HCT116 (cell line): ENCODE data around the gene BABAM2. TPM values are rescaled to one million over a fixed set of nuclear protein-coding genes. Genes with fewer than 3 reads are reported as not detected.

Source experiments
- ATAC-seq: fragments of 200-7000 bp; cut with Tn5 transposase; 2 replicates; pipeline ENCODE4 v1.9.1; 2020; ENCODE audit warnings: mild to moderate bottlenecking, moderate library complexity
- BruUV-seq: library from RNA; stranded (reverse); fragments of 400-500 nt; replicated peaks from 2 replicates; lab custom pipeline; 2021; lab: Mats Ljungman, UMichigan
- CTCF ChIA-PET: fragments of 300-600 bp; sonication (Branson Sonifier 250); formaldehyde crosslinking; loops from one replicate; lab custom pipeline; 2021; ENCODE audit warnings: antibody characterized with exemption; lab: Charles Lee
- POLR2A ChIA-PET: fragments of 300-600, 350-600 bp; sonication (Branson Sonifier 250); formaldehyde crosslinking; loops from one replicate; lab custom pipeline; 2021; ENCODE audit warnings: antibody characterized with exemption; lab: Charles Lee
- RAD21 ChIA-PET, 2 experiments: fragments of 300-600 bp; sonication (Branson Sonifier 250); formaldehyde crosslinking; loops; one replicate each; lab custom pipeline; 2023; ENCODE audit warnings: low total read pairs in 2 of 2; ENCODE audit not compliant: uncharacterized antibody in 2 of 2, unreplicated experiment in 2 of 2, low non-redundant PET in 1 of 2; lab: Charles Lee
- DNase-seq: peaks from one replicate; pipeline ENCODE4 v3.0.0-alpha.2; 2010; ENCODE audit warnings: low read depth, low spot score
- H2AFZ ChIP-seq: fragments of 200-600 bp; shearing (Covaris generic), sonication (generic); 2 replicates; pipeline ENCODE4 v1.6.1; 2017; ENCODE audit warnings: low read depth, mixed run types, mixed read lengths, antibody characterized with exemption, low read length; ENCODE audit not compliant: poor library complexity, severe bottlenecking
- H3K27ac ChIP-seq: 2 replicates; pipeline ENCODE4 v1.5.1; 2012; ENCODE audit warnings: low read depth, low read length
- H3K27me3 ChIP-seq: fragments of 200-600 bp; sonication (generic); 2 replicates; pipeline ENCODE4 v1.6.1; 2016; ENCODE audit warnings: mixed run types, low read length, mixed read lengths; ENCODE audit not compliant: insufficient read depth
- H3K36me3 ChIP-seq, 2 experiments: fragments of 200-500 bp in 1 of 2; fragments of 200-600 bp in 1 of 2; sonication (Bioruptor generic) in 1 of 2; sonication (generic) in 1 of 2; 2 replicates each; pipeline versions ENCODE4 v1.5.1 to v1.6.1; 2014 to 2016; ENCODE audit warnings: low read length in 2 of 2, inconsistent platforms in 1 of 2, mixed read lengths in 1 of 2, mixed run types in 1 of 2; ENCODE audit not compliant: insufficient read depth in 2 of 2, control insufficient read depth in 1 of 2
- H3K4me1 ChIP-seq, 2 experiments: fragments of 200-600 bp in 1 of 2; sonication (generic) in 1 of 2; 2 replicates each; pipeline versions ENCODE4 v1.5.1 to v1.6.1; 2012 to 2017; ENCODE audit warnings: low read length in 2 of 2, inconsistent platforms in 1 of 2, mild to moderate bottlenecking in 1 of 2, mixed read lengths in 1 of 2, mixed run types in 1 of 2, moderate library complexity in 1 of 2; ENCODE audit not compliant: insufficient read depth in 2 of 2, control insufficient read depth in 1 of 2
- H3K4me2 ChIP-seq: fragments of 200-600 bp; sonication (generic); 2 replicates; pipeline ENCODE4 v1.6.1; 2017; ENCODE audit warnings: mixed run types, low read length, mixed read lengths
- H3K4me3 ChIP-seq, 2 experiments: fragments of 200-600 bp in 1 of 2; sonication (generic) in 1 of 2; replicated peaks in 1 of 2; 2 replicates each; pipeline ENCODE4 v1.5.1; 2011 to 2016; ENCODE audit warnings: low read length in 2 of 2, control low read depth in 1 of 2, low read depth in 1 of 2, mild to moderate bottlenecking in 1 of 2, mixed read lengths in 1 of 2, mixed run types in 1 of 2
- H3K79me2 ChIP-seq: fragments of 200-600 bp; sonication (generic); 2 replicates; pipeline ENCODE4 v1.6.1; 2017; ENCODE audit warnings: mild to moderate bottlenecking, mixed run types, low read length, moderate library complexity, mixed read lengths; ENCODE audit not compliant: insufficient read depth
- H3K9ac ChIP-seq: fragments of 200-600 bp; sonication (generic); 2 replicates; pipeline ENCODE4 v1.6.1; 2016; ENCODE audit warnings: low read length, mixed read lengths
- H3K9me2 ChIP-seq: fragments of 200-600 bp; sonication (generic), shearing (Covaris generic); 2 replicates; pipeline ENCODE4 v1.6.1; 2017; ENCODE audit warnings: mixed run types, mild to moderate bottlenecking, moderate library complexity; ENCODE audit not compliant: insufficient read depth
- H3K9me3 ChIP-seq, 2 experiments: fragments of 200-500 bp in 1 of 2; fragments of 200-600 bp in 1 of 2; sonication (Bioruptor generic) in 1 of 2; sonication (generic) in 1 of 2; 2 replicates each; pipeline ENCODE4 v1.6.1; 2014 to 2017; ENCODE audit warnings: low read length in 2 of 2, mixed read lengths in 2 of 2, inconsistent platforms in 1 of 2, low read depth in 1 of 2, mild to moderate bottlenecking in 1 of 2, mixed run types in 1 of 2, moderate library complexity in 1 of 2; ENCODE audit not compliant: control insufficient read depth in 1 of 2, insufficient read depth in 1 of 2
- H4K20me1 ChIP-seq: fragments of 200-600 bp; sonication (generic), shearing (Covaris generic); 2 replicates; pipeline ENCODE4 v1.6.1; 2017; ENCODE audit warnings: mixed run types, mild to moderate bottlenecking, moderate library complexity; ENCODE audit not compliant: insufficient read depth
- CBX3 ChIP-seq: IDR thresholded peaks from 2 replicates; pipeline ENCODE4 v1.6.1; 2012; ENCODE audit warnings: low read depth
- CTCF ChIP-seq, 3 experiments: fragments of 200-600 bp in 1 of 3; sonication (generic) in 1 of 3; IDR thresholded peaks in 2 of 3; conservative IDR thresholded peaks in 1 of 3; 2 replicates each; pipeline ENCODE4 v1.5.1; 2012 to 2017; ENCODE audit warnings: low read depth in 2 of 3, low read length in 2 of 3, antibody characterized with exemption in 1 of 3, borderline replicate concordance in 1 of 3, control low read depth in 1 of 3, mild to moderate bottlenecking in 1 of 3, mixed read lengths in 1 of 3, mixed run types in 1 of 3, moderate library complexity in 1 of 3; ENCODE audit not compliant: insufficient read depth in 1 of 3
- EGR1 ChIP-seq: IDR thresholded peaks from 2 replicates; pipeline ENCODE4 v1.6.1; 2012; ENCODE audit warnings: low read depth
- ELF1 ChIP-seq: IDR thresholded peaks from 2 replicates; pipeline ENCODE4 v1.6.1; 2012; ENCODE audit warnings: low read depth, borderline replicate concordance
- EZH2 ChIP-seq: fragments of 200-600 bp; sonication (generic); IDR thresholded peaks from 2 replicates; pipeline ENCODE4 v1.6.1; 2017; ENCODE audit warnings: antibody characterized with exemption, mixed run types
- EZH2phosphoT487 ChIP-seq: fragments of 200-600 bp; IDR thresholded peaks from 2 replicates; pipeline ENCODE4 v1.6.1; 2018; ENCODE audit warnings: antibody characterized with exemption, borderline replicate concordance
- MAX ChIP-seq: IDR thresholded peaks from 2 replicates; pipeline ENCODE4 v1.6.1; 2012
- POLR2AphosphoS5 ChIP-seq: IDR thresholded peaks from 2 replicates; pipeline ENCODE4 v1.6.1; 2011; ENCODE audit warnings: mild to moderate bottlenecking, low read depth, low read length, moderate library complexity
- REST ChIP-seq: IDR thresholded peaks from 2 replicates; pipeline ENCODE4 v1.6.1; 2012; ENCODE audit warnings: low read depth
- ZFX ChIP-seq: fragments of 450-650 bp; IDR thresholded peaks from 2 replicates; pipeline ENCODE4 v1.6.1; 2017
- ZNF274 ChIP-seq: fragments of 200-500 bp; sonication (Bioruptor generic); IDR thresholded peaks from 2 replicates; pipeline ENCODE4 v1.6.1; 2014; ENCODE audit warnings: mild to moderate bottlenecking, low read depth, low read length, inconsistent platforms
- intact Hi-C: fragments of 100-400 bp; cut with micrococcal nuclease; formaldehyde crosslinking; loops from 2 replicates; pipeline ENCODE4 v1.10.0; 2022
- total RNA-seq: library from RNA; stranded (reverse); gene quantifications from one replicate; pipeline ENCODE4 v1.2.1, GENCODE V29; 2021; ENCODE audit not compliant: unreplicated experiment
- TF ChIP-seq, protein P1 (sequence below): IDR thresholded peaks from 2 replicates; pipeline ENCODE4 v1.6.1; 2011; ENCODE audit warnings: mild to moderate bottlenecking, low read length, moderate library complexity; ENCODE audit not compliant: insufficient replicate concordance; ENCODE audit errors: extremely low read depth

The BABAM2 gene
- total RNA-seq, 1 experiment from 2014 or later: 23.8 TPM

- no peaks in the 10 kb centered on the region for H3K36me3 ChIP-seq
- DNase-seq (no peak), ATAC-seq (no peak)
- H3K27ac ChIP-seq: no peak overlapping the region
- H3K4me2 ChIP-seq: no peak overlapping the region
- intact Hi-C loops: no loop called here
- ChIA-PET POLR2A (no interaction called here), RAD21 (no interaction called here), CTCF (no interaction called here)
- no peak overlapping the region for H2AFZ ChIP-seq
- no peak overlapping the region for H3K4me3 ChIP-seq
- H3K79me2 ChIP-seq: no peaks in the 10 kb centered on the region
- BruUV-seq: no TSS peak
- TF ChIP-seq ELF1: no peak
- no peak for TF ChIP-seq REST
- TF ChIP-seq EGR1: no peak
- TF ChIP-seq CTCF (IDR thresholded peaks at IDR 0.05 in 2 of 3, conservative IDR thresholded peaks at IDR 0.05 in 1 of 3; ENCODE audit: borderline replicate concordance in 1 of 3, insufficient read depth in 1 of 3, low read depth in 2 of 3, low read length in 2 of 3): no peak
- TF ChIP-seq EZH2phosphoT487: no peak
- no peak for TF ChIP-seq EZH2
- no peak for TF ChIP-seq CBX3
- TF ChIP-seq POLR2AphosphoS5: no peak
- TF ChIP-seq ZNF274: no peak
- TF ChIP-seq MAX: no peak
- no peak for TF ChIP-seq ZFX
- TF ChIP-seq, protein P1, sequence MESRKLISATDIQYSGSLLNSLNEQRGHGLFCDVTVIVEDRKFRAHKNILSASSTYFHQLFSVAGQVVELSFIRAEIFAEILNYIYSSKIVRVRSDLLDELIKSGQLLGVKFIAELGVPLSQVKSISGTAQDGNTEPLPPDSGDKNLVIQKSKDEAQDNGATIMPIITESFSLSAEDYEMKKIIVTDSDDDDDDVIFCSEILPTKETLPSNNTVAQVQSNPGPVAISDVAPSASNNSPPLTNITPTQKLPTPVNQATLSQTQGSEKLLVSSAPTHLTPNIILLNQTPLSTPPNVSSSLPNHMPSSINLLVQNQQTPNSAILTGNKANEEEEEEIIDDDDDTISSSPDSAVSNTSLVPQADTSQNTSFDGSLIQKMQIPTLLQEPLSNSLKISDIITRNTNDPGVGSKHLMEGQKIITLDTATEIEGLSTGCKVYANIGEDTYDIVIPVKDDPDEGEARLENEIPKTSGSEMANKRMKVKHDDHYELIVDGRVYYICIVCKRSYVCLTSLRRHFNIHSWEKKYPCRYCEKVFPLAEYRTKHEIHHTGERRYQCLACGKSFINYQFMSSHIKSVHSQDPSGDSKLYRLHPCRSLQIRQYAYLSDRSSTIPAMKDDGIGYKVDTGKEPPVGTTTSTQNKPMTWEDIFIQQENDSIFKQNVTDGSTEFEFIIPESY: no peak
- no peaks in the 10 kb centered on the region for H3K9me2 ChIP-seq
- 0 out of 4 replicates have a peak, but pooled peaks cover 0 to 5% of the 10 kb centered on the region in 2 experiments for H3K9me3 ChIP-seq
- H3K9ac ChIP-seq: no peak overlapping the region
- H3K4me1 ChIP-seq: peaks cover 0 to 3% of the 10 kb centered on the region in 2 experiments; a peak in 1 of 4 replicates
- H3K27me3 ChIP-seq: no peaks in the 10 kb centered on the region
- H4K20me1 ChIP-seq: no peaks in the 10 kb centered on the region
These were observed 34.1 kb upstream of the BABAM2 start for GRCh38 chr2:27856386-27856785.
